Endometrial microvascular endothelial cells (primary cell): ENCODE results near the gene RAB40B. TPM values are rescaled to one million over a fixed set of nuclear protein-coding genes. Genes with fewer than 3 reads are reported as not detected.

ENCODE experiments used
- in situ Hi-C: cut with HindIII; loops from 2 replicates; pipeline ENCODE4 v1.10.0; 2017; ENCODE audit warnings: low sequenced_read_pairs, low pct_unique_long_range_greater_than_20kb; ENCODE audit errors: inconsistent ontology term
- total RNA-seq: library from RNA; depleted of rRNA; stranded (reverse); fragments of >200 nt; gene quantifications from one replicate; pipeline ENCODE4 v1.2.3, GENCODE V29; 2015; ENCODE audit errors: inconsistent ontology term

RAB40B gene
- total RNA-seq, 1 donor from 2014 or later = 11.9 TPM

GRCh38 chr17:82675476-82676245 is 22.8 kb downstream of the RAB40B start:
- in situ Hi-C loops = no loop called here

DNA sequence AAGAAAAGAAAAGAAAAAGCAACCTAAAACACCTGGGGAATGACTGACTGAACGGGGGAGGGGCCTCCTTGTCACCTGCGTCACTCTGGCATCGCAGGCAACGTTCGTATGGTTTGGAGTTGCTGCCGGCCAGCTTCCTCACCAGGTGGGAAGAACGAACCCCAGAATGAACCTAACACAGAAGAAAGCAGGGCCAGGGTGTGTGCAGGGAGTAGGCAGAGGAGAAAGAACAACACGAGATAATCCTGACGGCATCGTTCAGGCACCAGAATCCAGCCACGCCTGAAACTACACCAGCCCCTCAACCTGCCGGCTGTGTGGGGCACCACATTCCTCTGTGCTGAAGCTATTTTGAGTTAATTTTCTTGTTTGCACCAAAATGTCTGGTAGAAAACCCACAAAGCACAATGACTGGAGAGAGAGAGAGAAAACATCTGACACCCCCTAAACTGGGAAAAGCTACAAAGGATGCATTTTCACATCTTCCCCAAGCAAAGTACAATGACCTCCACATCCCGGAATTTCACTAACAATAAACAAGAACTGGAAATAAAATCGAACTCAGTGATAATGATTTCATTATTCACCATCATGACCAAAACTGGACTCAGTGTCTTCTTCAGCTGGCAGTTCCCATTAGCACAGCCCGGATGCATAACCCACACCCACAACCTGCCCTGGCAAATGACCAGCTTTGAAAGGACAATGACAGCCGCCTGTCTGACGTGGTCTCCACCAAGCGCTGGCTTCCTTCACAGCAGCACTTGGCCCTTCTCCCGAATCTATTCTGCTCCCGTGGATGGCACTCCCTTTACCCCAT is 23.6 kb downstream of the RAB40B start:
- in situ Hi-C loops = no loop called here

GRCh38 chr17:82670661-82671450 is 27.6 kb downstream of the RAB40B start:
- in situ Hi-C loops = no loop called here

DNA sequence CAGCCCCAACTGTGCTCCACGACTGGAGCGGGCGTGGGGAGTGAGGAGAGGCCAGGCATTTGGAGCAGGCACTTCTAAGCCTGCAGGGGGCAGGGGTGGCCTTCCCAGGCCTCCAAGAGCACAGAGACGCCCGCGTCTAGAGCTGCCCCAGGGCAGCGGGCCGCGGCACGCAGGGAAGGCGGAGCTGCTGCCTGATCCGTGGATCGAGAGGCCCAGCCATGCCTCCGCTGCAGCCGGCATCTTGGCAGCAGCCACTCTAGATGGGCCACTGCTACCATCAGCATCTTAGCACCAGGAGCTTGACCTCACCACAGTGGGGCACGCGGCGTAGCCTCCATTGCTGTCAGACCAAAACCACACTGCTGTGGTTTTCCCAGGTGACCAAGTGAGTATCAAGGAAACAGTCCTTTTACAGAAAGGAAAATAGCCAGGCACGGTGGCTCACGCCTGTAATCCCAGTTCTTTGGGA is 29.8 kb downstream of the RAB40B start:
- in situ Hi-C loops = no loop called here

GRCh38 chr17:82668024-82668630 is 30.4 kb downstream of the RAB40B start:
- in situ Hi-C loops = no loop called here

DNA sequence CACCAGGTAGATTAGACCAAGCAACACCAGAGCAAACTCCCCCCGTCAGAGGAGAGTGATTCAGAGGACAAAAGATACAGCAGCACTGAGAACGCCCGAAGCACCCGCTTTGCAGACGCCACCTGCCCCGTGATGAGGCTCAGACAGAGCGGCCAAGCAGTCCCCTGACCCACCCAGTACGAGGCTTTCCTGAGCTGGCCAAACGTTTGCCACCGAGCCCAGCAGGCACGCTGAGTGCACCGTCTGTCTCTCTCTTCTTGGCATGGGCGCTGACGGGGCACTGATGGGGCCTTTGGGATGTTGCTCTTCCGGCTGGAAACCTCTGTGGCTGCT is 30.9 kb downstream of the RAB40B start:
- in situ Hi-C loops = no loop called here

- in situ Hi-C loops = no loop called here
Measured at GRCh38 chr17:82666931-82667667, 31.4 kb downstream of the RAB40B start.

DNA sequence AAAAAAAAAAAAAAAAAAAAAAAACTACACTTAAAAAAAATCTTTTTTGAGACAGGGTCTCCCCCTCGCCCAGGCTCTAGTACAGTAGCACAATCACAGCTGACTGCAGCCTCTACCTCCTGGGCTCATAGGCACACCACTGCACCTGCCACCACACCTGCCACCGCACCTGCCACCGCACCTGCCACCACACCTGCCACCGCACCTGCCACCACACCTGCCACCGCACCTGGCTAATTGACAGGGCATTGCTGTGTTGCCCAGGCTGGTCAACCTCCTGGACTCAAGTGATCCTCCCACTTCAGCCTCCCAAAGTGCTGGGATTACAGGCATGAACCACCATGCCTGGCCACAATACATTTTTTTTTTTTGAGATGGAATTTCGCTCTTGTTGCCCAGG is 32.6 kb downstream of the RAB40B start:
- in situ Hi-C loops = no loop called here

GRCh38 chr17:82665217-82665616 is 33.3 kb downstream of the RAB40B start:
- in situ Hi-C loops = no loop called here

GRCh38 chr17:82664701-82665182 is 33.8 kb downstream of the RAB40B start:
- in situ Hi-C loops = no loop called here

- in situ Hi-C loops = no loop called here
Measured at GRCh38 chr17:82664276-82664575, 34.3 kb downstream of the RAB40B start.

DNA sequence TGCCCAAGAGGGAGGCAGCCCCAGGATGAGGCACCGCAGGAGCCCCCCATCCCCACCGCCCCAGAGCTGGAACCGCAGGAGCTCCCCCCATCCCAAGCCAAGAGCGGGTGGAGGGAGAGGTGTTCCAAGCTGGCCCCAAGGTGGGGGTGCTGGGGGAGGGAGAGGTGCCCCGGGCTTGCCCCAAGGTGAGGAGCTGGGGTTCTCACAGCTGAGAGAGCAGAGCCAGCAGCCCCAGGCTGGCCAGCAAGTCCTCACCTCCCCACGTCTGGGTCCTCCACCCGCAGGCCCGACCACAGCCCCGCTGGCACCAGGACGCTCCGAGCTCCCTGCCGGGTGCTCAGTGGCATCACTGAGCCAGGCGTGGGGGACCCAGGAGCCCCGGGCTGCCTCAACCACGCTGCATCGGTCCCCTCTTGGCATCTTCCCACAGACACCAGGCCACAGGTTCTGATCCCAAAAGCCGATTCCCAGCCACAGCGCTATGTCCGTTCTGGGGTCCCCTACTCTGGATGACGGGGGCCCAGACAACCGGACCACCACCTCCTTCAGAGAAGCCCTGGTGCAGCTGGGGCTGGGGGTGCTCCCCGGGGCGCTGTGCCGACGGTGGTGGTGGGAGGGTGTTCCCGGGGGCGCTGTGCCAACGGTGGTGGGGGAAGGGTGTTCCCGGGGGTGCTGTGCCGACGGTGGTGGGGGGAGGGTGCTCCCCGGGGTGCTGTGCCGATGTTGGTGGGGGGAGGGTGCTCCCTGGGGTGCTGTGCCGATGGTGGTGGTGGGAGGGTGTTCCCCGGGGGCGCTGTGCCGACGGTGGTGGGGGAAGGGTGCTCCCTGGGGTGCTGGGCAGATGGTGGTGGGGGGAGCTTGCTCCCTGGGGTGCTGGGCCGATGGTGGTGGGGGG is 34.9 kb downstream of the RAB40B start:
- in situ Hi-C loops = no loop called here

DNA sequence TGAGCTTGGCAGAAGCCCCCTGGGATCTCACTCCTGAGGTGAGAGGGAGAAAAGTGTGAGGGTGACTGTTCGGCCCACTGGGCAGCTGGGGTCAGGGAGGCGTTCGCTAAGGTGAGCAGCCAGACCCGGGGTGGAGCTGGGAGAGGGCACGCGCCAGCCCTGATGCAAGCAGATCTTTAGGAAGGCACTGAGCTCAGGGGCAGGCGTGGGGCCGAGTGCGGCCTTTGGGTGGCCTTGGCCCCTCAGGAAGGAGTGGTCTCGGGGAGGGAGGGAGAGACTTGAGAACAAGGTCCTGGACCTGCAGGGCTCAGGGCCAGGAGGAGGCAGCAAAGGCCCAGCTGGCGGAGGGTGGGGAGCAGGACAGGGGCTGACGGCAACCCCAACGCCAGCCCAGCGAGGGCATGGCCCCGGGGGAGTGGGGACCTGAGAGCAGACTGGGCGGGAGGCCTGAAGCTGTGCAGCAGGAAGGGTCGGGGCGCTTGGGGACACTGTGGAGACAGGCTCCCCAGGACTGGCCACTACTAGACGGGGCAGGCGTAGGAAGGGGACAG is 35.7 kb downstream of the RAB40B start:
- in situ Hi-C loops = no loop called here

GRCh38 chr17:82661717-82662683 is 36.5 kb downstream of the RAB40B start:
- in situ Hi-C loops = no loop called here

DNA sequence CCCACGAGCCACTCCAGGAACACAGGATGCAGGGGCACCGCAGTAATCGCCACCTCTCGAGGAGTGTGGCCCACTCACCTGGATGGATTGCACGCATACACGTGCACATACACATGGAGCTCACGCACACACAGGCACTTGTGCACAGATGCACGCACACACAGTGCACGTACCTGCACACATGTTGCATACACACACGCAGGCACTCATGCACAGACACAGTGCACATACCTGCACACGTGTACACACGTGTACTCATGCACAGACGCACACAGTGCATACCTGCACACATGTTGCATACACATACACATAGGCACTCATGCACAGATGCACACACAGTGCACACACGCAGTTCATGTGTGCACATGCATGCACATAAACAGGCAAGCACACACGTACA is 38.6 kb downstream of the RAB40B start:
- in situ Hi-C loops = no loop called here

DNA sequence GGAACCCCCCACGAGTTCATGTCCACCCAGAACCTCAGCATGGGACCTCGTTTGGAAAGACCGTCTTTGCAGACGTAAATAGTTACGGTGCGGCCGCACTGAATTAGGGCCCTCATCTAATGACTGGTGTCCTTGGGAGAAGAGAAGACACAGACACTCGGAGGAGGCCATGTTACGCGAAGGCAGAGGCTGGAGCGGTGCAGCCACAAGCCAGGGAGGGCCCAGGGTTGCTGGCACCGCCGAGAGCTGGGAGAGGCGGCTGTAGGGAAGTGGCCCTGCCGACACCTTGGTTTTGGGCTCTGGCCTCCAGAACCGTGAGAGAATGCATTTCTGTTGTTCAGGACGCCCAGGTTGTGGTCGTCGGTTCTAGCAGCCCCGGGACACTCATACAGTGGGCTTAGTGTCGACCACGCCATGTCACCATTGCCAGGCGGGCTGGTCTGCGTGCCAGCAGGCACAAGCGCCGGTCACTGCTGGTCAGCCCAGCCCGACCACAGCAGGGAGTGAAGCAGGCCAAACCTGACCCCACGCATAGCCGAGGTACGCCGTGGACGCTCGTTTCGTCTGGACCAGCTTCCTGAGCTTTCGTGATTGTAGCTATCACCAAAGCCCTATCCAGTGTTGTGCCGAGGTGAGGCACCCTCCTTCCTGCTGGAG is 39.6 kb downstream of the RAB40B start:
- in situ Hi-C loops = no loop called here
